ENCODE results near the gene CD320.

Gene CD320

DNA sequence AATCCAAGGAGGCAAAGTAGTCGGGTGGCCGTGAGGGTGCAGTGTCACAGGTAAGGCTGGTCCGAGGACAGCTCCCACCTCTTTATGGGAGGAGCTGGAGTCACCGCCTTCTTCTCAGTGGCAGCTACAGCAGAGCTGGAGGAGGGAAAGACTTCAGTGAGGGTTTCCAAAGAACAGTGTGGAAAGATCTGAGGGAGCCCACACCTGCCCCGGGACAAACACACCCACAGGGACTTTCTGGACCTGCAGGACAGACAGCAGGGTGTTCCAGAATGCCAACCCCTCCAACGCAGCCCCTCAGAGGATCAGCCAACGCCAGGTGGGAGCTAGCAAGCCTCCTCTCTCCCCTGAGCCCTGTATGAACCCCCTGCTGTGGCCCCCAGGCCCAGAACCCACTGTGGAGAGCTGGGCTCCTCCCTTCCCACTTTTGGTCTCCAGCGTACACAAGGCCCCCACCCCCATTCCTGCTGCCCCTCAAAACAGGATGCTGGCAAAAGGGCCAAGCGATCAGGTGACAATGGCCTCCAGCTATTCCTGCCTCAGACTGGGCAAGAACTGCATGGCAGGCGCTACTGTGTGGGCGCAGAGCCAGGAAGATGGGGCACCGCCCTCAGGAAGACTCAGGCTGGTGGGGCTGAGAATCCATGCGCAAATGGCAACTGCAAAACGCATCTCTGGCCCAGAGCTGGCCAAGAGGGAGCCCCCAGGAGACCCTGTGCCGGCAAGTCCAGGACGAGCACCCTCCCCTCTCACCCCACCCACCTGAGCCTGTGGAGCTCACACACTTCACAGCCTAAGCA, 3.5 kb upstream of the CD320 start:
- no peak overlapping the region for H3K4me3 ChIP-seq (ENCODE audit: low read length)
- TF ChIP-seq, protein P1, sequence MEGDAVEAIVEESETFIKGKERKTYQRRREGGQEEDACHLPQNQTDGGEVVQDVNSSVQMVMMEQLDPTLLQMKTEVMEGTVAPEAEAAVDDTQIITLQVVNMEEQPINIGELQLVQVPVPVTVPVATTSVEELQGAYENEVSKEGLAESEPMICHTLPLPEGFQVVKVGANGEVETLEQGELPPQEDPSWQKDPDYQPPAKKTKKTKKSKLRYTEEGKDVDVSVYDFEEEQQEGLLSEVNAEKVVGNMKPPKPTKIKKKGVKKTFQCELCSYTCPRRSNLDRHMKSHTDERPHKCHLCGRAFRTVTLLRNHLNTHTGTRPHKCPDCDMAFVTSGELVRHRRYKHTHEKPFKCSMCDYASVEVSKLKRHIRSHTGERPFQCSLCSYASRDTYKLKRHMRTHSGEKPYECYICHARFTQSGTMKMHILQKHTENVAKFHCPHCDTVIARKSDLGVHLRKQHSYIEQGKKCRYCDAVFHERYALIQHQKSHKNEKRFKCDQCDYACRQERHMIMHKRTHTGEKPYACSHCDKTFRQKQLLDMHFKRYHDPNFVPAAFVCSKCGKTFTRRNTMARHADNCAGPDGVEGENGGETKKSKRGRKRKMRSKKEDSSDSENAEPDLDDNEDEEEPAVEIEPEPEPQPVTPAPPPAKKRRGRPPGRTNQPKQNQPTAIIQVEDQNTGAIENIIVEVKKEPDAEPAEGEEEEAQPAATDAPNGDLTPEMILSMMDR (IDR thresholded peaks at IDR 0.05; ENCODE audit: insufficient read depth, low read depth, low read length, missing control alignments) = no peak
- no peak for DNase-seq (ENCODE audit: low read depth)

DNA sequence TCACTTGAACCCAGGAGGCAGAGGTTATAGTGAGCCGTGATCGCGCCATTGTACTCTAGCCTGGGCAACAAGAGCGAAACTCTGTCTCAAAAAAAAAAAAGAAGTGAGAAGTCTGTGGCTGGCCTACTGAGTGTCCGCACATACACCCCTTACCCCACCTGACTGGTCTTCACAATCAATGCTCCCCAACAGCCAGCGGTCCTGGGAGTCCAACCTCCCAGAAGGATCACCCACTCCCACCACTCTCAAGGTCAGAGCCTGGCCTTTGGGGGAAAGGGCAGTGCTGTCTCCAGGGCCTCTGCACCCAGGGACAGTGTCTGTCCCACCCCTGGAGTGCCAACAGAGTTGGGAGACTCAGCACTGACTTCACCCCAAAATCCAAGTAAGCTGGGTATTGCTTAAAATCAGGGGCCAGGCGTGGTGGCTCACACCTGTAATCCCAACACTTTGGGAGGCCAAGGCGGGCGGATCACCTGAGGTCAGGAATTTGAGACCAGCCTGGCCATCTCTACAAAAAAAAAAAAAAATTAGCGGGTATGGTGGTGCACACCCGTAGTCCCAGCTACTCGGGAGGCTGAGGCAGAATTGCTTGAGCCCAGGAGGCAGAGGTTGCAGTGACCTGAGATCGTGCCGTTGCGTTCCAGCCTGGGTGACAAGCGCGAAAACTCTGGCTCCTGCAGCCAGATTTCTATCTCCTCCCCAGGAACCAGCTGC, 2.3 kb upstream of the CD320 start:
- TF ChIP-seq, protein P1 (IDR thresholded peaks at IDR 0.05; ENCODE audit: insufficient read depth, low read depth, low read length, missing control alignments) = no peak
- no peak for DNase-seq (ENCODE audit: low read depth)
- no peak overlapping the region for H3K4me3 ChIP-seq (ENCODE audit: low read length)

DNA sequence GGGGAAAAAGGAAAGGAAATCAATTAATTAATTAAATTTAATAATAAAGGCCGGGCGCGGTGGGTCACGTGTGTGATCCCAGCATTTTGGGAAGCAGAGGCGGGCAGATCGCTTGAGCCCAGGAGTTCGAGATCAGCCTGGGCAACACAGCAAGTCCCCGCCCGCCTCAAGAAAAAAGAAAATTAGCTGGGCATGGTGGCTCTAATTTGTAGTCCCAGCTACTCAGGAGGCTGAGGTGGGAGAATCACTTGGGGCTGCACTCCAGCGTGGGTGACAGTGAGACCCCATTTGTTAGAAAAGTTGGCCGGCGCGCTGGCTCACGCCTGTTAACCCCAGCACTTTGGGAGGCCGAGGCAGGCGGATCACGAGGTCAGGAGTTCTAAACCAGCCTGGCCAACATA, 733 bp upstream of the CD320 start:
- peak overlapping the region; percentile 59 for H3K4me3 ChIP-seq (ENCODE audit: low read length)
- no peak for DNase-seq (ENCODE audit: low read depth)
- TF ChIP-seq, protein P1 (IDR thresholded peaks at IDR 0.05; ENCODE audit: insufficient read depth, low read depth, low read length, missing control alignments) = no peak

DNA sequence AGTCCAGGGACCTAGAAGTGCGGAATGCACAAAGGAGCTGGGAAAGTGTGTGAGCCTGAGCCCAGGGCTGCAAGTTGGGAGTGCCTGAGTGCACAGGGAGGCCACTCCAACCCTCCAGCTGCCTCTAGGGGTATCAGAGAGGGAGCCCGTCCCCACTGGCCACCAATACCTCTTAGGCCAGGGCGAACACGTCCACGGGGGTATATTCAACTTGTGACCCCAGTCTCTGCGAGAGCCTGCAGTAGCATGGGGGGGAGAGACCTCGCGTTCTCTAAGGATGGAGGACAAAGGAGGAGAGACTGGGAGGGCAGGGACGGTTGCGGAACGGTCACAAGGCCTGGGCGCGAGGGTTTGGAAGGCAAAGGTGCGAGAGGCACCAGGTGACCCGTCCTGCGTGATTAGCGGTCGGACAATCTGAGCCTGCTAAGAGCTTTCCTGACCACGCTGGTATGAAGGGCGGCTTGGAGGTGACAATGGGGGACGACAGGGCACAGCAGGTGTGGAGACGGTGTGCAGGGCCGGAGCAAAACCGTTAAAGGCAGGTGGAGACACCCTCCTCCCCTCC, 676 bp downstream of the CD320 start:
- H3K4me3 ChIP-seq (ENCODE audit: low read length) = peak overlapping the region; percentile 59
- no peak for DNase-seq (ENCODE audit: low read depth)
- TF ChIP-seq, protein P1 (IDR thresholded peaks at IDR 0.05; ENCODE audit: insufficient read depth, low read depth, low read length, missing control alignments) = no peak

DNA sequence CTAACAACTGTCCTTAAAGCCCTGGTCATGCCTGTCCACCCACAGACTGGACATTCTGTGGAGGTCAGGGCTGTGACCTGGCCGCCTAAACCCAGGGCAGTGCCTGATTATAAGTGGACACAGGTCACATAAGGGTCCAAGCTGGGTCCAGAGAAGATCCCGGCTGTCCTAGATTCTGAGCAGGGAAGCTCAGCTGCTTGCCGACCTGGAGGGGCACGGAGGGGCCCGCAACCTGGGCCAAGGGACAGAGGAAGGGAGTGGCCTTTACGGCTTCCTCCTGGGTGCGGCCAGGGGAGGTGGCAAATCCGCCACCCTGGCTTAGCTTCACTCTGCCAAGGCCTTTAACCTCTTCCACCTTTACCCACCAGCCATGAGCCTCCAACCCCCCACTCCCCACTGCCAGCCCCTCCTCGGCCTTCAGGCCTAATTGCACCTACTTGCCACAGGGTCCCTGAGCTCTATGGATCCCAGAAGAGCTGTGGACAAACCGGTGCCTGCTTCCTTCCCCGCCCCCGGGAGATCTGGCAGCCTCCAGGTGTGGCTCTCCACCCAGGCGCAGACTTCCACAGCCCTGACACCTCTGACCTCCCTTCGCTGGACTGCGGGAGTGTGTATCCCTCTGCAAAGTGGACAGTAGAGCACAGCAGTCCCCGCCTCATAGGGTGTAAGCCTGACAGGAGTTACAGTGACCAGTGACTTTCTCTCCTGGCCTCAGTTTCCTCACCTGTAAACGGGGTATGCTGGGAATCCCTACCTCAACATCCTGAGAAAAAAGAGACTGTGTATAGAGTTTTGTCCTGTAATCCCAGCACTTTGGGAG, 1.7 kb downstream of the CD320 start:
- no peak overlapping the region for H3K4me3 ChIP-seq (ENCODE audit: low read length)
- no peak for DNase-seq (ENCODE audit: low read depth)
- TF ChIP-seq, protein P1 (IDR thresholded peaks at IDR 0.05; ENCODE audit: insufficient read depth, low read depth, low read length, missing control alignments) = no peak

DNA sequence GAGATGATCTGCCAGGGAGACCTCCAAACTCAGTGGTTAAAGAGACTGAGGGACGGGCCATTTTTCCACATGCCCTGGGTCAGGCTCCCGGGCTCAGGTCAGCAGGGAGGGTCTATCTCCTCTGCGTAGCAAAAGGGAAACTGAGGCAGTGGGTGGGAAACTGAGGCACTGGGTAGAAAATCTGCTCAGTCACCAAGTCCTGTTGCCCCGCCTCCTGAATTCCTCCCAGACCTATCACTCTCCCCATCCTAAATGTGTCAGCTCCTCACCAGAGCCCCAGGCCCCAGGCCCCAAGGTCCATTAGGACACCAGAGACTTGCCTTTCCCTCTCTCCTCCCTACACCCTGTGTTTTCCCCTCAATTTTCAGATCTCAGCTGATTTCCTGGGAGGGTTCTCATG, 2.4 kb downstream of the CD320 start:
- TF ChIP-seq, protein P1 (IDR thresholded peaks at IDR 0.05; ENCODE audit: insufficient read depth, low read depth, low read length, missing control alignments) = no peak
- H3K4me3 ChIP-seq (ENCODE audit: low read length) = no peak overlapping the region
- DNase-seq (ENCODE audit: low read depth) = no peak
